ENCODE results near the gene GPN3. TPM values are rescaled to one million over a fixed set of nuclear protein-coding genes. Genes with fewer than 3 reads are reported as not detected.

Gene GPN3
- total and polyA plus RNA-seq, 7 experiments from 2014 or later, result 5.1 to 40.4 (median 16.6) TPM

DNA sequence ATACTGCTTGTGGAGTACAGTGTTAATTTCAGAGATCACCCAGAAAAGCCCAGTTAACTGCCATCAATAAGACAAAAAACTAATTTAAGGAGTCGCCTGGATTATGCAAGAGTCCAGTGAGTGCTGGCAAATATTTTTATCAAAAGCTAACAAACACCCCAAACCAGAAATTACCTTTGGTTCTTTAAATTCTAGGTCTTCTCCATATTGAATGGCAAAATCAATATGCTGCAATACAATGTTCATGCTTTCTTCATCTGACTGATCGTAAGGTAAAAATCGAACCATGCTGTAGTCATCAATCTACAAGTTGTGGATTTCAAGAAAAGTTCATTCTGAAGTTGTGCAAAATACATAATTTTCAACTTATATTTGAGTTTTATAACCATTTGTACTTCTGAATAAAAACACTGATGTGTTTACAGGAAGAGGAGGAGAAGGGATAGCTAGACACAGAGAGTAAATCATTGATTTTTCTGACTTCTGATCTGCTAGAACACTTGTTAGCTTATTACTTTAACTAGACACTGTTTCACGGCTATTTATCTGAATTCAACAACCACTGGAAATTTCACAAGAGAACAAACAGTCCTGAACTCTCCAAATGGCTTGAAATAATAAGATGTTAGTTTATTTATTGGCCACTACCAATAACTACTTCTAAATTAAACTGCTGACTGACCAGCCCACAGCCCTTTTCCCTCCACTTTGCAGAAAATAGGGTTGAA, 14.3 kb downstream of the GPN3 start:
- no peak for DNase-seq
- Mint-ChIP-seq H3K9me3 (peaks cover 0 to 5% (median 0%) of the 10 kb centered on the region in 11 donors), H3K4me1 (peaks cover 12 to 24% (median 21%) of the 10 kb centered on the region in 7 donors), H3K27ac (peak overlapping the region in 1 of 9 donors; percentile 5), H3K27me3 (peaks cover 0 to 3% (median 0%) of the 10 kb centered on the region in 5 donors), H3K36me3 (peaks cover under 1 to 19% (median 10%) of the 10 kb centered on the region in 5 donors), H3K4me3 (no peak overlapping the region)
- H3K4me1 ChIP-seq (ENCODE audit: control insufficient read depth in 2 of 2, insufficient read depth in 2 of 2, low read length in 2 of 2), result peaks cover 6 to 7% of the 10 kb centered on the region in 2 donors
- H3K9me3 ChIP-seq (ENCODE audit: control insufficient read depth in 2 of 3, low read length in 3 of 3), result no peaks in the 10 kb centered on the region
- ChIA-PET POLR2A (interaction anchor here (6.1 kb wide), 1 partner anchor 14 kb away, joined by 88 read pairs; the partner anchor contains the start of genes FAM216A and GPN3), CTCF (interaction anchor here (0.6 to 6.1 kb wide), 3 partner anchors 23 to 147 kb away, joined by 3 to 87 read pairs (median 4); no protein-coding TSS in a partner anchor)
- no peak overlapping the region for H3K4me3 ChIP-seq (ENCODE audit: low read length)
- no peak for ATAC-seq
- H3K27ac ChIP-seq (ENCODE audit: low read depth, low read length), result no peak overlapping the region
- H3K27me3 ChIP-seq (ENCODE audit: control insufficient read depth in 2 of 2, insufficient read depth in 2 of 2, low read length in 2 of 2), result no peaks in the 10 kb centered on the region
- H3K36me3 ChIP-seq (ENCODE audit: control insufficient read depth in 2 of 3, insufficient read depth in 3 of 3, low read length in 3 of 3), result peaks cover 0 to 36% (median 0%) of the 10 kb centered on the region in 3 experiments
- intact Hi-C loops (cut with micrococcal nuclease), result loop anchor here (5.0 kb wide), 3 partner anchors 51 to 741 kb away; partner anchors contain the start of genes ANAPC7 (in 1 of the 2) and FAM222A (in 1 of the 2)

GRCh38 chr12:110451263-110451662, 16.8 kb downstream of the GPN3 start:
- Mint-ChIP-seq H3K9me3 (peaks cover 0 to 5% (median 0%) of the 10 kb centered on the region in 11 donors), H3K4me3 (peak overlapping the region in 5 of 10 donors; percentile 23 to 98 (median 44)), H3K27ac (peak overlapping the region; percentile 44 to 100 (median 92)), H3K36me3 (peaks cover 0 to 26% (median 15%) of the 10 kb centered on the region in 5 donors), H3K27me3 (peaks cover 0 to 3% (median 0%) of the 10 kb centered on the region in 5 donors), H3K4me1 (peaks cover 27 to 44% (median 38%) of the 10 kb centered on the region in 7 donors)
- H3K4me1 ChIP-seq (ENCODE audit: control insufficient read depth in 2 of 2, insufficient read depth in 2 of 2, low read length in 2 of 2), result peaks cover 20 to 22% of the 10 kb centered on the region in 2 donors
- ATAC-seq (no peak), DNase-seq (no peak)
- intact Hi-C loops (cut with micrococcal nuclease), result loop anchor here (2.0 to 5.0 kb wide), 6 partner anchors 49 to 739 kb away; partner anchors contain the start of genes ANAPC7 (in 1 of the 2), C12orf76 (in 1 of the 2) and FAM222A (in 1 of the 2)
- H3K4me3 ChIP-seq (ENCODE audit: low read length), result no peak overlapping the region
- ChIA-PET CTCF (interaction anchor here (0.6 to 6.1 kb wide), 5 partner anchors 27 to 375 kb away, joined by 3 to 87 read pairs (median 8); no protein-coding TSS in a partner anchor), POLR2A (interaction anchor here (0.9 to 6.1 kb wide), 6 partner anchors 12 to 171 kb away, joined by 3 to 88 read pairs (median 8); partner anchors contain the start of genes FAM216A, GPN3 and TCTN1)
- peak overlapping the region; percentile 17 for H3K27ac ChIP-seq (ENCODE audit: low read depth, low read length)
- no peaks in the 10 kb centered on the region for H3K9me3 ChIP-seq (ENCODE audit: control insufficient read depth in 2 of 3, low read length in 3 of 3)
- H3K27me3 ChIP-seq (ENCODE audit: control insufficient read depth in 2 of 2, insufficient read depth in 2 of 2, low read length in 2 of 2), result no peaks in the 10 kb centered on the region
- peaks cover 0 to 29% (median 3%) of the 10 kb centered on the region in 3 experiments for H3K36me3 ChIP-seq (ENCODE audit: control insufficient read depth in 2 of 3, insufficient read depth in 3 of 3, low read length in 3 of 3)

DNA sequence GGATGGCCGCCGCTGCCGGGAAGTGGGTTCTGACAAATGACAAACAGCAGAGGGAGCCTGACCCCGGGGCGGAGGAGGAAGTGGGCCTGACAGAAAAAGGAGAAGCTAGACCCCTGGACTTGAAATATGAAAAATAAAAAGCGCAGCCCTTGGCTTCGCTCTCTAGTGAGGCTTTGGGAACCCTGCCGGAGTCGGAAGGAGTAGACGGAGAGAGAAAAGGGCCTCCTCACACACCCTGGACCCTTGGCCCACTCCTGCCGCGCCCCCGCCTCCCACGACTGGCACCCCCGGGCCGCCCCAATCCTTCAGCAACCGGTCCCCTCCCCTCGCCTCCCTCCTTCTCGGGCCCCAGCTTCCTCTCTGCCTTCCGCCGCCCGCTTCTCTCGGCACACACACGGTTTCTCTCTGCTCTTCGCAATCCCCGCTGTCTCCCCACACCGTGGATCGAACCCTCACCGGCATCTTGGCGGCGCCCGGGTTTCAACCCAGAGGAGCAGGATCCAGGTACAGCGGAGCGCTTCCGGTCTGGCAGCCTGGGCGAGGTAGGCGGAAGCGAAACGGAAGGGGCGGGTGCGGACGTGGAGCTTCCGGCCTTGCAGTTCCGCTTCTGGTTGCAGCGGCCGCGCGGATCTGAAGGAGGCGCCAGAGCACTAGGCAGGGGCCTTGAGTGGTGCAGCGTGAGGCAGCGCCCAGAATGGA, 18.1 kb downstream of the GPN3 start, which contains the start of gene ARPC3:
Gene ARPC3, minus strand, starts transcription at position 539 of the 699 bp plus-strand sequence. Its CDS starts 77 bp downstream, at position 462.
- Mint-ChIP-seq H3K9me3 (peaks cover 0 to 5% (median 0%) of the 10 kb centered on the region in 11 donors), H3K27me3 (peaks cover 0 to 3% (median 0%) of the 10 kb centered on the region in 5 donors), H3K4me3 (peak within 1 kb of the TSS; percentile 90 to 100 (median 99)), H3K27ac (peak within 1 kb of the TSS; percentile 94 to 100 (median 99)), H3K4me1 (peaks cover 31 to 51% (median 44%) of the 10 kb centered on the region in 7 donors), H3K36me3 (peaks cover 0 to 25% (median 15%) of the 10 kb centered on the region in 5 donors)
- Histone ChIP-seq H3K27me3 (ENCODE audit: control insufficient read depth in 2 of 2, insufficient read depth in 2 of 2, low read length in 2 of 2) (no peaks in the 10 kb centered on the region), H3K4me1 (ENCODE audit: control insufficient read depth in 2 of 2, insufficient read depth in 2 of 2, low read length in 2 of 2) (peaks cover 20 to 22% of the 10 kb centered on the region in 2 donors), H3K36me3 (ENCODE audit: control insufficient read depth in 2 of 3, insufficient read depth in 3 of 3, low read length in 3 of 3) (peaks cover 6 to 29% (median 8%) of the 10 kb centered on the region in 3 experiments), H3K9me3 (ENCODE audit: control insufficient read depth in 2 of 3, low read length in 3 of 3) (no peaks in the 10 kb centered on the region), H3K4me3 (ENCODE audit: low read length) (peak within 1 kb of the TSS; percentile 95), H3K27ac (ENCODE audit: low read depth, low read length) (peak within 1 kb of the TSS; percentile 93)
- ATAC-seq (peak; percentile 98), DNase-seq (peak; percentile 86 to 95 (median 94))
- ChIA-PET CTCF (interaction anchor here (0.6 to 6.1 kb wide), 25 partner anchors 8 to 1765 kb away, joined by 3 to 87 read pairs (median 4); partner anchors contain the start of genes CCDC63, FAM216A, GPN3 and RAD9B), POLR2A (interaction anchor here (0.6 to 6.1 kb wide), 32 partner anchors 12 to 649 kb away, joined by 3 to 88 read pairs (median 5); partner anchors contain the start of genes ATP2A2, CCDC63, FAM216A and GPN3)
- intact Hi-C loops (cut with micrococcal nuclease), result loop anchor here (1.0 to 5.0 kb wide), 17 partner anchors 18 to 738 kb away; partner anchors contain the start of genes ANAPC7 (in 2 of the 2), FAM216A (in 2 of the 2), GIT2 (in 2 of the 2) and GPN3 (in 2 of the 2)

DNA sequence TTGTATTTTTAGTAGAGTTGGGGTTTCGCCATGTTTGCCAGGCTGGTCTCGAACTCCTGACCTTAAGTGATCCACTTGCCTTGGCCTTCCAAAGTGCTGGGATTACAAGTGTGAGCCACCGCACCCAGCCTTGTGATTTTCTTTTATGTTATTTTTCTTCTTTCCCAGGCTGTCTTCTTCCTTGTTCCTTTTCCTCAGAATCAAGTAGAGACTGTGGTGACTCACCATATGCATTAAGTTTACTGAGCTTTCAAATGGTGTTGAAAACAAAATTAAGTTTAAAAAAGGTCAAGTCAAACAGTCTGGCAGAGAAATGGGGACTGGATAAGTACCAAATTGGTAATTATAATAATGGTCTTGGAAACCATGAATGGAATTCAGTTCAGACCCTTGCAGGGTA, 23.6 kb downstream of the GPN3 start:
- Histone ChIP-seq H3K4me3 (ENCODE audit: low read length) (no peak overlapping the region), H3K4me1 (ENCODE audit: control insufficient read depth in 2 of 2, insufficient read depth in 2 of 2, low read length in 2 of 2) (peaks cover 20 to 22% of the 10 kb centered on the region in 2 donors), H3K9me3 (ENCODE audit: control insufficient read depth in 2 of 3, low read length in 3 of 3) (no peaks in the 10 kb centered on the region), H3K27me3 (ENCODE audit: control insufficient read depth in 2 of 2, insufficient read depth in 2 of 2, low read length in 2 of 2) (no peaks in the 10 kb centered on the region), H3K27ac (ENCODE audit: low read depth, low read length) (no peak overlapping the region), H3K36me3 (ENCODE audit: control insufficient read depth in 2 of 3, insufficient read depth in 3 of 3, low read length in 3 of 3) (peaks cover 12 to 47% (median 24%) of the 10 kb centered on the region in 3 experiments)
- Mint-ChIP-seq H3K4me1 (peaks cover 27 to 40% (median 36%) of the 10 kb centered on the region in 7 donors), H3K4me3 (peak overlapping the region in 1 of 10 donors; percentile 39), H3K36me3 (peaks cover 5 to 30% (median 18%) of the 10 kb centered on the region in 5 donors), H3K27me3 (no peaks in the 10 kb centered on the region), H3K9me3 (no peaks in the 10 kb centered on the region), H3K27ac (peak overlapping the region in 4 of 9 donors; percentile 32 to 76 (median 48))
- intact Hi-C loops (cut with micrococcal nuclease), result no loop called here
- no peak for ATAC-seq
- POLR2A ChIA-PET, result no interaction called here
- DNase-seq, result no peak
- CTCF ChIA-PET, result no interaction called here

DNA sequence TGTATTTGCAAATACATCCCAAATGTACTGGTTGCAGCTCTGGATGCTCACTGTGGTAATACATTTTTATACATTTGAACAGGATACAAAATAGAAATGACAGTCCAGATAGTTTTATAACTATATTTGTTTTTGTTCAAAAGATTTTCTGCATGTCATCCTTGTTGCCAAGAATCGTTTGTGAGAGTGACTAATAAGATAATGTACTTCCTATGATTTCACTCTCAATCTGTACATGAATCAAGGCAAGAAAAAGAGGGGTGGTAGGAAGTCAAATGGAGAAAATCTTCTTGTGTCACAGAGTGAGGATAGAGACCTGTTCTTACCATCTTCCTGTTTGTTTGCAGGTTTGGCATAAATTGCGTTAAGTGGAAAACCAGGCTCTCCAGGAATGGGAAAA, 31.8 kb downstream of the GPN3 start:
- Mint-ChIP-seq H3K4me1 (peaks cover 0 to 3% (median 0%) of the 10 kb centered on the region in 7 donors), H3K27me3 (no peaks in the 10 kb centered on the region), H3K36me3 (peaks cover 0 to 23% (median 16%) of the 10 kb centered on the region in 5 donors), H3K27ac (no peak overlapping the region), H3K9me3 (no peaks in the 10 kb centered on the region), H3K4me3 (no peak overlapping the region)
- Histone ChIP-seq H3K4me3 (ENCODE audit: low read length) (no peak overlapping the region), H3K27me3 (ENCODE audit: control insufficient read depth in 2 of 2, insufficient read depth in 2 of 2, low read length in 2 of 2) (no peaks in the 10 kb centered on the region), H3K36me3 (ENCODE audit: control insufficient read depth in 2 of 3, insufficient read depth in 3 of 3, low read length in 3 of 3) (peaks cover 7 to 52% (median 9%) of the 10 kb centered on the region in 3 experiments), H3K9me3 (ENCODE audit: control insufficient read depth in 2 of 3, low read length in 3 of 3) (no peaks in the 10 kb centered on the region), H3K27ac (ENCODE audit: low read depth, low read length) (no peak overlapping the region), H3K4me1 (ENCODE audit: control insufficient read depth in 2 of 2, insufficient read depth in 2 of 2, low read length in 2 of 2) (no peaks in the 10 kb centered on the region)
- DNase-seq (no peak), ATAC-seq (no peak)
- intact Hi-C loops (cut with micrococcal nuclease), result no loop called here
- ChIA-PET POLR2A (no interaction called here), CTCF (no interaction called here)

All from naive thymus-derived CD4-positive, alpha-beta T cell (primary cell).